Spinal cord (tissue), 10 donors: Measurements from ENCODE around the gene POFUT1. TPM values are rescaled to one million over a fixed set of nuclear protein-coding genes. Genes with fewer than 3 reads are reported as not detected.

ENCODE experiments used
- DNase-seq, 6 donors: peaks; one replicate each; pipeline versions ENCODE4 v3.0.0 to v3.0.0-alpha.2; 2013 to 2015; ENCODE audit warnings: low spot score in 6 of 6, low read depth in 4 of 6
- H3K27ac ChIP-seq: one replicate; pipeline ENCODE4 v1.5.1; 2013; ENCODE audit warnings: low read depth, low read length, control low read depth
- H3K27me3 ChIP-seq: one replicate; pipeline ENCODE4 v1.6.1; 2013; ENCODE audit warnings: low read length; ENCODE audit not compliant: control insufficient read depth, insufficient read depth
- H3K36me3 ChIP-seq: one replicate; pipeline ENCODE4 v1.6.1; 2013; ENCODE audit warnings: low read length; ENCODE audit not compliant: control insufficient read depth, insufficient read depth
- H3K4me1 ChIP-seq: one replicate; pipeline ENCODE4 v1.6.1; 2013; ENCODE audit warnings: low read length; ENCODE audit not compliant: control insufficient read depth, insufficient read depth
- H3K4me3 ChIP-seq: one replicate; pipeline ENCODE4 v1.5.1; 2013; ENCODE audit warnings: low read depth, low read length, control low read depth
- H3K9me3 ChIP-seq: one replicate; pipeline ENCODE4 v1.6.1; 2013; ENCODE audit warnings: low read length; ENCODE audit not compliant: control insufficient read depth, insufficient read depth
- WGBS: methylation state at CpG from one replicate; pipeline ENCODE4 v1.1.5; 2013; ENCODE audit warnings: missing lambda C conversion rate; ENCODE audit not compliant: insufficient coverage; 5-methylcytosine and 5-hydroxymethylcytosine counted together
- polyA plus RNA-seq, 2 donors: library from polyadenylated mRNA; unstranded; fragments of 120-200 nt; gene quantifications; one replicate each; pipeline ENCODE4 v1.2.1, GENCODE V29; 2013; ENCODE audit not compliant: insufficient read length in 2 of 2
- total RNA-seq, 2 donors: library from RNA; depleted of rRNA in 1 of 2; stranded (reverse); fragments of 120-200 nt in 1 of 2; fragments of >200 nt in 1 of 2; gene quantifications; one replicate each; pipeline versions ENCODE4 v1.2.3 to v1.2.4, GENCODE V29; 2013 to 2014
- donor health status: healthy.

The POFUT1 gene
- total and polyA plus RNA-seq, 4 donors: 21.3 to 32.9 (median 25.2) TPM

DNA sequence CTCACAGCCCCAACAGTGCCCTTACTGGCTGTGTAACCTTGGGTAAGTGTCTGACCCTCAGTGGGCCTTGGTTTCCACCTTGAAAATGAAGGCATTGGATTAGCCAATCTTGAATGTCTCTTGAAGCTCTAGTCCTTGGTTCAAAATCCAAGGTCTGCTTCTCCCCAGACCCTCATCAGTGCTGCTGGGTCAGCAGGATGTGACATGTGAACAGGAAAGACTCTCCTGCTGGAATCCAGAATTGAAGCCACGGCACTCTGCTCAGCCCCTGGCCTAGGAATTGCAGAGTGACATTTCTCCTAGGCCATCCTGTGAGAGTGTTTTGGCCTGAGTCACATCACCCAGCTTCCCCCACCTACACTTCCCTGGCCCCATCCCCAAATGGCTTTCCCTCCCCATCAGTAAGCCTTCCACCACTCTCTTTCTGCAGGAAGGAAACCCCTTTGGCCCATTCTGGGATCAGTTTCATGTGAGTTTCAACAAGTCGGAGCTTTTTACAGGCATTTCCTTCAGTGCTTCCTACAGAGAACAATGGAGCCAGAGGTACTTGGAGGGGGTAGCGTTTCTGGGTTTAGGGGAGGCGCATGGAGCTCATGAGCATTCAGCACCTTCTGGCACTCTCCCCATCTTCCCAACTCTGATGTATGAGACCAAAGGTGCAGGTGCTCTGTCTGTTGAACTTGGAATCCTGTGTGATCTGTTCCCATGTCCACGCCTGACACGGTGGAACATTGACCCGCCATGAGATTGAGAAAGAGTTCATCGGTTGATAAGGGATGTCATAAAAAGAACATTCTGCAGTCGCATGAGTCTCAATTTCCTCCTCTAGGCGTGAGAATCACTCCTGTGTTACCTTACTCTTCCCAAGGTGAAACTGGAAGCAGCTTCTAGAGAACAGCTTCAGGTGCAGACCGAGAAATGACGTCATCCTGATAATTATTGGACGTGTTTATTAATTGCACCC is 8.8 kb downstream of the POFUT1 start:
- H3K27ac ChIP-seq: no peak overlapping the region
- no peaks in the 10 kb centered on the region for H3K27me3 ChIP-seq
- DNase-seq: no peak
- no peaks in the 10 kb centered on the region for H3K9me3 ChIP-seq
- H3K4me3 ChIP-seq: no peak overlapping the region
- H3K36me3 ChIP-seq: peaks cover 56% of the 10 kb centered on the region
- no peaks in the 10 kb centered on the region for H3K4me1 ChIP-seq
- 97% methylated on average over 7 of the region's 13 CpGs for WGBS

DNA sequence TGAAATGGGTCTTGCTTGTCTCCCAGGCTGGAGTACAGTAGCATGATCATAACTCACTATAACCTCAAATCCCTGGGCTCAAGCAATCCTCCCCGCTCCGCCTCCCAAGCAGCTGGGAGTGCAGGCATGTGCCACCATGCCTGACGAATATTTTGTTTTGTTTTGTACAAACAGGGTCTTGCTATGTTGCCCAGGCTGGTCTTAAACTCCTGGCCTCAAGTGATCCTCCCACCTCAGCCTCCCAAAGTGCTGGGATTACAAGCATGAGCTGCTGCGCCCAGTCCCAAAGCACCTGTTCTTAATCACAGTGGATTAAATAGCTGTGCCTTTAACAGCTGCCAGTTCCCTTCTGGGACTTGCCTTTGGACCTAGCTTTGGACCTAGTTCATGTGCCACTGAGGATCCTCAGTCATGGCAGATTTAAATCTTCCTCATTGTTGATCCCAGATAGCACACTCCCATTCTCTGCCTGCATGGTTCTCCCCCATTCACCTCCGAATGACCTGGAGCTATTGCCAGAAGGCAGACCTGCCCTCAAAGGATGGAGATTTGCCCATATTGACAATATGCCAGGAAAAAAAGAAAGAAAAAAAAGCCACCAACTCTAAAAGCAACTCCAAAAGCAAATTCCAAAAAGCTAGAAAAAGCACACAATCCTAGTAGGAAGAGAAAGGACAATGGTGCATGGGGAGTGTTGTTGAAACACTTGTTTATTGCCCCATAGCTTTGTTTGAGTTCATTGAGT is 10.6 kb downstream of the POFUT1 start:
- Histone ChIP-seq H3K27me3 (no peaks in the 10 kb centered on the region), H3K36me3 (peaks cover 60% of the 10 kb centered on the region), H3K9me3 (no peaks in the 10 kb centered on the region), H3K4me1 (no peaks in the 10 kb centered on the region), H3K4me3 (no peak overlapping the region), H3K27ac (no peak overlapping the region)
- peak in 1 of 6 donors; percentile 31 for DNase-seq
- 84% methylated on average over 4 of the region's 5 CpGs for WGBS

DNA sequence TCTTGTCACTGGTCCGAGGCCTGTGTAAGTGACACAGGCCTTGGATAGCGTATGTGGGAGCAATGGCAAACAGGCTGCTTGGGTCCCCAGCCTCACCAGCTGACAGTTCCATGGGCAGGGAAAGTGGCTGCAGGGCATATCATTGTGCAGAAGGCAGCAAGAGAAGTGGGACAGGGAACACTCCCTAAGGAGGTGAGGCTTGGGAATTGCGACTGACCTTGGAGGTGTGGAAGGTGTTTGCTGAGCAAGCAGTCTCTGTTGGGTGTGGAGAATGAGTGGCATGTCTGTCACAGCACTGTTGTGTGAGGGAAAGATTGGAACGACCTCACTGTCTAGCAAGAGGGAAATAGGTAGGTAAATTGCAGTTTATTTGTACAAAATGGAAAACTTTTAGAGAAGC is 16.8 kb downstream of the POFUT1 start:
- no peaks in the 10 kb centered on the region for H3K9me3 ChIP-seq
- H3K4me3 ChIP-seq: no peak overlapping the region
- H3K27ac ChIP-seq: no peak overlapping the region
- H3K4me1 ChIP-seq: no peaks in the 10 kb centered on the region
- no peaks in the 10 kb centered on the region for H3K27me3 ChIP-seq
- H3K36me3 ChIP-seq: peaks cover 61% of the 10 kb centered on the region
- no peak for DNase-seq
- 97% methylated on average over 3 of the region's 4 CpGs for WGBS

DNA sequence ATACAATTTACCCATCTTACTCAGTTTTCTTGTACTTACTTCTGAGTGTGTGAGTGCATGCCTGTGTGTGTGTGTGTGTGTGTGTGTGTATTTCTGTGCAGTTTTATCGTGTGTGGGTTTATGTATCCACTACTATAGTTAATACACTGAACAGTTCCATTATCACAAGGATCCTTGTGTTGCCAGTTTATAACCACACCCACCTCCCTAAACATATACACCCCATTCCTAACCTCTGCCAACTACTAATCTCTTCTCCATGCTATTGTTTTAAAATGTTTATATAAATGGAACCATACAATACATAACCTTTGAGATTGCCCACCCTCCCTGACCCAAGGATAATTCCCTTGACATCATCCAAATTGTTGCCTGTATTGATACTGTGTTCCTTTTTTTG is 18.7 kb downstream of the POFUT1 start:
- WGBS: no CpG with 5 or more reads among the region's 1 CpG
- Histone ChIP-seq H3K27ac (no peak overlapping the region), H3K4me1 (no peaks in the 10 kb centered on the region), H3K27me3 (no peaks in the 10 kb centered on the region), H3K4me3 (no peak overlapping the region), H3K9me3 (no peaks in the 10 kb centered on the region), H3K36me3 (peaks cover 59% of the 10 kb centered on the region)
- no peak for DNase-seq

DNA sequence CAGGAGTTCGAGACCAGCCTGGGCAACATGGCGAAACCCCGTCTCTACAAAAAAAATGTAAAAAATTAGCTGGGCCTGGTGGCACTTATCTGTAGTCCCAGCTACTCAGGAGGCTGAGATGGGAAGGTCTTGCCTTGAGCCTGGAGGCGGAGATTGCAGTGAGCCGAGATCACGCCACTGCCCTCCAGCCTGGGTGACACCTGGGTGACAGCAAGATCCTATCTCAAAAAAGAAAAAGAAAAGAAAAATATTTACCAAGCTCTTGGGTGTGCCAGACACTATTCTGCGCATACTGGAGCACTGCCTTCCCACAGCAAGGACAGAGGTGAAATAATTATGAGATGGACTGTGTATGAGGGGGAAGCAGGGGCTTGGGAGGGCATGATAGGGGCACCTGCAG is 19.6 kb downstream of the POFUT1 start:
- 86% methylated on average over 7 of the region's 7 CpGs for WGBS
- no peak overlapping the region for H3K4me3 ChIP-seq
- H3K36me3 ChIP-seq: peaks cover 59% of the 10 kb centered on the region
- no peaks in the 10 kb centered on the region for H3K4me1 ChIP-seq
- H3K9me3 ChIP-seq: no peaks in the 10 kb centered on the region
- no peak overlapping the region for H3K27ac ChIP-seq
- no peak for DNase-seq
- H3K27me3 ChIP-seq: no peaks in the 10 kb centered on the region

DNA sequence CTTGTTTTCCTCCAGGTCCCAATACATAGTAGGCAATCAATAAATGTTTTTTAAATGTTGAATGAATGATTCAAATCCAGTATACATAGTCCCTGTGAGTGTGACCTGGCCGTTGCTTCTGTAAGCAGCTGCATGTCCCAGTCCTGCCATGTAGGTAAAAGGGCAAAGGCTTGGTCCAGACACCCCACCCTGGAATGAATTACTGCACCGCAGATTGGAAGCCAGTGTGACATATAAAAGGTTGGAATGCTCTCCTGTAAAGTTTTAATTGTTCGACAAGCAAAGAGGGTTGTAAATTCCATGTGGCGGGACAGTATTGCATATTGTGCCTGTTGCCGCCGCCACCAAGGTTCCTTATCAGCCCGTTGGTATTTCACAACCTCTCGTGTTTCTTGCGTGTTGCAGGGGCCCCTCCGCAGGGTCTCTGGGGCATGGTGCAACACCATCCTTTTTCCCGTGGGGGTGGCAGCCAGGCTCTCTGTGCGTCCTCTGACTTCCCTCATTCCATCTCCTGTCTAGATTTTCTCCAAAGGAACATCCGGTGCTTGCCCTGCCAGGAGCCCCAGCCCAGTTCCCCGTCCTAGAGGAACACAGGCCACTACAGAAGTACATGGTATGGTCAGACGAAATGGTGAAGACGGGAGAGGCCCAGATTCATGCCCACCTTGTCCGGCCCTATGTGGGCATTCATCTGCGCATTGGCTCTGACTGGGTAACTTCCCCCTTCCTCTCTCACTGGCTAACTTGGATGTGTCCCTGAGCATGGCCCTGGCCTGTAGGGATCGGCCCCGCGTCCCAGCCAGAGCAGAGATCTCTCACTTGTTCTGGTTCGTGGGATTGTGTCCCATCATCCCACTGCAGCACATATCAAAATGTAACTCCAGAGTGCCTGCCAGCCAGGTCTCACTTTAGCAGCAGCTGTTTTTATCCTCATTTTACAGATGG is 20.3 kb downstream of the POFUT1 start:
- Histone ChIP-seq H3K9me3 (no peaks in the 10 kb centered on the region), H3K4me1 (no peaks in the 10 kb centered on the region), H3K27ac (no peak overlapping the region), H3K4me3 (no peak overlapping the region), H3K27me3 (no peaks in the 10 kb centered on the region), H3K36me3 (peaks cover 57% of the 10 kb centered on the region)
- 87% methylated on average over 22 of the region's 22 CpGs for WGBS
- DNase-seq: no peak

DNA sequence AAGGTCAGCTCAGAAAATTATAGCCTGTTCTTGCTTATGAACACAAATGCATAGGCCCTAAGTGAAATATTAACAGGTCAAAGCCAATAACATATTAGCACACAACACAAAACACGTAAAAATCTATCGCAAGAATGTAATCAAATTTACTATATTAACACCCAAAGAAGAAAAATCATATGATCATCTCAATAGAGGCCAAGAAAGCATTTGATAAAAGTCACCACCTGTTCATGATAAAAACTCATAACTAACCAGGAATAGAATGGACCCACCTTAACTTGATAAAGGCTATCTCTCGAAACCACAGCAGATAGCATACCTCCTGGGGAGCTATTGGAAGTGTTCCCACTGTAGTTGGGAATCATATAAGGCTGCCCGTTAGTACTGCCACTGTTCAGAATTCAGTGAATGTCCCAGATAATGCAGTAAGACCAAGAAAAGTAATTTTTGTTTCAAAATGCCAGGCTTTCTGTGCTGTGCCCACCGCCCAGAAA is 21.6 kb downstream of the POFUT1 start:
- peaks cover 61% of the 10 kb centered on the region for H3K36me3 ChIP-seq
- 93% methylated on average over 4 of the region's 5 CpGs for WGBS
- no peak for DNase-seq
- no peaks in the 10 kb centered on the region for H3K4me1 ChIP-seq
- H3K9me3 ChIP-seq: no peaks in the 10 kb centered on the region
- H3K27ac ChIP-seq: no peak overlapping the region
- no peaks in the 10 kb centered on the region for H3K27me3 ChIP-seq
- no peak overlapping the region for H3K4me3 ChIP-seq

DNA sequence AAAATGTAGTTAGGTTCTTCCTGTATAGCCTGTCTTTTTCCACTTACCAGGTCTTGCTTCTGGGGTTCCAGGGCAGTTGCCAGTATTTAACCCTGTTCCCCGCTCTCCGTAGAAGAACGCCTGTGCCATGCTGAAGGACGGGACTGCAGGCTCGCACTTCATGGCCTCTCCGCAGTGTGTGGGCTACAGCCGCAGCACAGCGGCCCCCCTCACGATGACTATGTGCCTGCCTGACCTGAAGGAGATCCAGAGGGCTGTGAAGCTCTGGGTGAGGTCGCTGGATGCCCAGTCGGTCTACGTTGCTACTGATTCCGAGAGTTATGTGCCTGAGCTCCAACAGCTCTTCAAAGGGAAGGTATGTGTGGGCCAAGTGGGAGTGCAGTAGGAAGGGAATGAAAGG is 23.0 kb downstream of the POFUT1 start:
- H3K9me3 ChIP-seq: no peaks in the 10 kb centered on the region
- no peak overlapping the region for H3K4me3 ChIP-seq
- no peak overlapping the region for H3K27ac ChIP-seq
- WGBS: 95% methylated on average over 10 of the region's 13 CpGs
- peaks cover 69% of the 10 kb centered on the region for H3K36me3 ChIP-seq
- H3K4me1 ChIP-seq: no peaks in the 10 kb centered on the region
- DNase-seq: no peak
- no peaks in the 10 kb centered on the region for H3K27me3 ChIP-seq

DNA sequence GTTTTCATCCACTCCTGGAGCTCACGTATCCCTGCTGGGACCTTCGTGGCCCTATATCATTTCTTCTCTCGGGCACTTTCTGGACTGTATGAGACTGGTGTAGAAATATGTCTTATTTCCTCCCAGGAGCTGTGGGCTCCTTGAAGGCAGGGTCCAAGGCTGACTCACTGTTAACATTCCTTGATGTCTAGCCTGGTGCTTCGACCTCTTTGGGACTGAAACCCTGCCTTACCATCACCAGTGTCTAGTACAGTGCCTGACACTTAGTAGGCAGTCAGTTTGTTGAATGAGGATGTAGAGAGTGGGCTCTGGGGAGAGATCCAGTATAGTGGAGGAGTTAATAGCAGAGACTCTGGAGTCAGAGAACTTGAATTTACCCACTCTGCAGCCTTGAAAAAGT is 23.6 kb downstream of the POFUT1 start:
- H3K4me3 ChIP-seq: no peak overlapping the region
- WGBS: 100% methylated on average over 2 of the region's 4 CpGs
- H3K27ac ChIP-seq: no peak overlapping the region
- H3K36me3 ChIP-seq: peaks cover 72% of the 10 kb centered on the region
- H3K9me3 ChIP-seq: no peaks in the 10 kb centered on the region
- H3K4me1 ChIP-seq: no peaks in the 10 kb centered on the region
- no peaks in the 10 kb centered on the region for H3K27me3 ChIP-seq
- DNase-seq: no peak
